Loucy (cell line): ENCODE measurements around the gene CST5.
"Not testable (repeated sequence)": the region's sequence is repeated elsewhere in the genome, so short reads cannot be mapped to it uniquely, and the experiment has no call there.

Experiments
- H2AFZ ChIP-seq: fragments of 200-600 bp; sonication (generic); 2 replicates; pipeline ENCODE4 v1.6.0; 2016; ENCODE audit warnings: antibody characterized with exemption, mild to moderate bottlenecking, low read length, moderate library complexity
- H3F3A ChIP-seq: fragments of 200-600 bp; 2 replicates; pipeline ENCODE4 v1.6.0; 2016; ENCODE audit warnings: antibody characterized with exemption, low read depth, mild to moderate bottlenecking
- H3K27me3 ChIP-seq: fragments of 200-600 bp; sonication (generic); 2 replicates; pipeline ENCODE4 v1.6.1; 2014; ENCODE audit warnings: low read length, mild to moderate bottlenecking; ENCODE audit not compliant: insufficient read depth, poor library complexity, severe bottlenecking
- H3K36me3 ChIP-seq: fragments of 200-600 bp; sonication (generic); 2 replicates; pipeline ENCODE4 v1.6.1; 2016; ENCODE audit warnings: low read length; ENCODE audit not compliant: insufficient read depth
- H3K4me1 ChIP-seq: fragments of 200-600 bp; sonication (generic); 2 replicates; pipeline ENCODE4 v1.5.1; 2014; ENCODE audit warnings: low read length, mild to moderate bottlenecking; ENCODE audit not compliant: insufficient read depth, poor library complexity, severe bottlenecking
- H3K4me2 ChIP-seq: fragments of 200-600 bp; sonication (generic); 2 replicates; pipeline ENCODE4 v1.6.0; 2014; ENCODE audit warnings: antibody characterized with exemption, low read length, low read depth, mild to moderate bottlenecking; ENCODE audit not compliant: poor library complexity, severe bottlenecking
- H3K4me3 ChIP-seq: fragments of 200-600 bp; sonication (generic); 2 replicates; pipeline ENCODE4 v1.5.1; 2014; ENCODE audit warnings: low read length, mild to moderate bottlenecking, mixed read lengths; ENCODE audit not compliant: poor library complexity, severe bottlenecking
- H3K79me2 ChIP-seq: fragments of 200-600 bp; sonication (generic); 2 replicates; pipeline ENCODE4 v1.6.1; 2014; ENCODE audit warnings: low read length; ENCODE audit not compliant: insufficient read depth
- H3K9ac ChIP-seq: fragments of 200-600 bp; sonication (generic); 2 replicates; pipeline ENCODE4 v1.6.0; 2014; ENCODE audit warnings: mild to moderate bottlenecking, low read depth, low read length, moderate library complexity; ENCODE audit not compliant: poor library complexity, severe bottlenecking
- H3K9me2 ChIP-seq: fragments of 200-600 bp; sonication (generic); replicated peaks from 2 replicates; pipeline ENCODE4 v1.6.1; 2016; ENCODE audit warnings: low read depth, low read length, mixed read lengths
- H3K9me3 ChIP-seq: fragments of 200-600 bp; sonication (generic); 2 replicates; pipeline ENCODE4 v1.6.1; 2014; ENCODE audit warnings: mild to moderate bottlenecking, antibody characterized with exemption, low read length, low read depth; ENCODE audit not compliant: insufficient read depth
- H4K20me1 ChIP-seq: fragments of 200-600 bp; sonication (generic); 2 replicates; pipeline ENCODE4 v1.6.0; 2014; ENCODE audit warnings: antibody characterized with exemption, low read length, mild to moderate bottlenecking; ENCODE audit not compliant: insufficient read depth, poor library complexity, severe bottlenecking
- EZH2phosphoT487 ChIP-seq: fragments of 200-600 bp; IDR thresholded peaks from 2 replicates; pipeline ENCODE4 v1.6.1; 2018; ENCODE audit warnings: antibody characterized with exemption, mild to moderate bottlenecking, moderate library complexity, borderline replicate concordance
- TF ChIP-seq, protein P1 (sequence below): fragments of 200-600 bp; sonication (generic); conservative IDR thresholded peaks from 2 replicates; pipeline ENCODE4 v1.5.1; 2014; ENCODE audit warnings: mild to moderate bottlenecking, antibody characterized with exemption, low read length

The CST5 gene

DNA sequence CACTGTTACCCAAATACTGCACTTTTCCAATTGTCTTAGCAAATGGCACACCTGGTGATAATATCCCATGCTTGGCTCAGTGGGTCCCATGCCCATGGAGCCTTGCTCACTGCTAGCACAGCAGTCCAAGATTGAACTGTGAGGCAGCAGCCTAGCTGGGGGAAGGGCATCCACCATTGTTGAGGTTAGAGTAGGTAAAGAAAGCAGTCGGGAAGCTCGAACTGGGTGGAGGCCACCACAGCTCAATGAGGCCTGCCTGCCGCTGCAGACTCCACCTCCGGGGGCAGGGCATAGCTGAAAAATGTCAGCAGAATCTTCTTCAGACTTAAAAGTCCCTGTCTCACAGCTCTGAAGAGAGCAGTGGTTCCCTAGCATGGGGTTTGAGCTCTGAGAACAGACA is 43.8 kb downstream of the CST5 start:
- H3K36me3 ChIP-seq: no peaks in the 10 kb centered on the region
- TF ChIP-seq, protein P1, sequence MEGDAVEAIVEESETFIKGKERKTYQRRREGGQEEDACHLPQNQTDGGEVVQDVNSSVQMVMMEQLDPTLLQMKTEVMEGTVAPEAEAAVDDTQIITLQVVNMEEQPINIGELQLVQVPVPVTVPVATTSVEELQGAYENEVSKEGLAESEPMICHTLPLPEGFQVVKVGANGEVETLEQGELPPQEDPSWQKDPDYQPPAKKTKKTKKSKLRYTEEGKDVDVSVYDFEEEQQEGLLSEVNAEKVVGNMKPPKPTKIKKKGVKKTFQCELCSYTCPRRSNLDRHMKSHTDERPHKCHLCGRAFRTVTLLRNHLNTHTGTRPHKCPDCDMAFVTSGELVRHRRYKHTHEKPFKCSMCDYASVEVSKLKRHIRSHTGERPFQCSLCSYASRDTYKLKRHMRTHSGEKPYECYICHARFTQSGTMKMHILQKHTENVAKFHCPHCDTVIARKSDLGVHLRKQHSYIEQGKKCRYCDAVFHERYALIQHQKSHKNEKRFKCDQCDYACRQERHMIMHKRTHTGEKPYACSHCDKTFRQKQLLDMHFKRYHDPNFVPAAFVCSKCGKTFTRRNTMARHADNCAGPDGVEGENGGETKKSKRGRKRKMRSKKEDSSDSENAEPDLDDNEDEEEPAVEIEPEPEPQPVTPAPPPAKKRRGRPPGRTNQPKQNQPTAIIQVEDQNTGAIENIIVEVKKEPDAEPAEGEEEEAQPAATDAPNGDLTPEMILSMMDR: no peak
- TF ChIP-seq EZH2phosphoT487: no peak
- H3K79me2 ChIP-seq: no peaks in the 10 kb centered on the region
- no peaks in the 10 kb centered on the region for H3K9me2 ChIP-seq
- no peak overlapping the region for H3K4me2 ChIP-seq
- H3K9ac ChIP-seq: no peak overlapping the region
- no peaks in the 10 kb centered on the region for H3K4me1 ChIP-seq
- H3K9me3 ChIP-seq: no peaks in the 10 kb centered on the region
- H3K27me3 ChIP-seq: no peaks in the 10 kb centered on the region
- no peak overlapping the region for H2AFZ ChIP-seq
- no peaks in the 10 kb centered on the region for H4K20me1 ChIP-seq
- H3F3A ChIP-seq: no peaks in the 10 kb centered on the region
- no peak overlapping the region for H3K4me3 ChIP-seq

- no peaks in the 10 kb centered on the region for H3K9me2 ChIP-seq
- H3K9ac ChIP-seq: no peak overlapping the region
- H3F3A ChIP-seq: no peaks in the 10 kb centered on the region
- TF ChIP-seq, protein P1: no peak
- no peak for TF ChIP-seq EZH2phosphoT487
- H3K4me3 ChIP-seq: no peak overlapping the region
- H3K36me3 ChIP-seq: no peaks in the 10 kb centered on the region
- H3K4me1 ChIP-seq: no peaks in the 10 kb centered on the region
- H3K9me3 ChIP-seq: no peaks in the 10 kb centered on the region
- H3K27me3 ChIP-seq: no peaks in the 10 kb centered on the region
- no peaks in the 10 kb centered on the region for H4K20me1 ChIP-seq
- H2AFZ ChIP-seq: no peak overlapping the region
- no peak overlapping the region for H3K4me2 ChIP-seq
- H3K79me2 ChIP-seq: no peaks in the 10 kb centered on the region
Measured at GRCh38 chr20:23832775-23833513, 46.6 kb downstream of the CST5 start.

GRCh38 chr20:23831961-23832360 is 47.6 kb downstream of the CST5 start:
- H3K79me2 ChIP-seq, H4K20me1 ChIP-seq, H3K9me2 ChIP-seq, H3K9me3 ChIP-seq, H2AFZ ChIP-seq, H3K4me3 ChIP-seq, H3K4me2 ChIP-seq, H3K9ac ChIP-seq, H3K4me1 ChIP-seq, H3F3A ChIP-seq, H3K27me3 ChIP-seq, H3K36me3 ChIP-seq: not testable (repeated sequence)

- Histone ChIP-seq H3K9me3 (no peaks in the 10 kb centered on the region), H2AFZ (no peak within 1 kb of the TSS), H3K27me3 (no peaks in the 10 kb centered on the region), H3K9me2 (no peaks in the 10 kb centered on the region), H3F3A (no peaks in the 10 kb centered on the region), H3K4me2 (no peak within 1 kb of the TSS), H3K4me3 (no peak within 1 kb of the TSS), H3K36me3 (no peaks in the 10 kb centered on the region), H3K9ac (no peak within 1 kb of the TSS), H3K4me1 (no peaks in the 10 kb centered on the region), H4K20me1 (no peaks in the 10 kb centered on the region), H3K79me2 (no peaks in the 10 kb centered on the region)
- TF ChIP-seq, protein P1: no peak
- no peak for TF ChIP-seq EZH2phosphoT487
Measured at GRCh38 chr20:23826541-23827021, 53.0 kb downstream of the CST5 start, which contains the start of gene CST2. TSS of gene CST2 (minus strand) at chr20:23826729. CDS start at chr20:23826660, 69 bp downstream.
